ENCODE data around the gene TMEM181.

TMEM181 gene

GRCh38 chr6:158557927-158558326 lies 2.0 kb upstream of the TMEM181 start:
- H3K4me3 ChIP-seq (ENCODE audit: low read length) = no peak overlapping the region
- DNase-seq (ENCODE audit: low read depth) = no peak
- TF ChIP-seq, protein P1, sequence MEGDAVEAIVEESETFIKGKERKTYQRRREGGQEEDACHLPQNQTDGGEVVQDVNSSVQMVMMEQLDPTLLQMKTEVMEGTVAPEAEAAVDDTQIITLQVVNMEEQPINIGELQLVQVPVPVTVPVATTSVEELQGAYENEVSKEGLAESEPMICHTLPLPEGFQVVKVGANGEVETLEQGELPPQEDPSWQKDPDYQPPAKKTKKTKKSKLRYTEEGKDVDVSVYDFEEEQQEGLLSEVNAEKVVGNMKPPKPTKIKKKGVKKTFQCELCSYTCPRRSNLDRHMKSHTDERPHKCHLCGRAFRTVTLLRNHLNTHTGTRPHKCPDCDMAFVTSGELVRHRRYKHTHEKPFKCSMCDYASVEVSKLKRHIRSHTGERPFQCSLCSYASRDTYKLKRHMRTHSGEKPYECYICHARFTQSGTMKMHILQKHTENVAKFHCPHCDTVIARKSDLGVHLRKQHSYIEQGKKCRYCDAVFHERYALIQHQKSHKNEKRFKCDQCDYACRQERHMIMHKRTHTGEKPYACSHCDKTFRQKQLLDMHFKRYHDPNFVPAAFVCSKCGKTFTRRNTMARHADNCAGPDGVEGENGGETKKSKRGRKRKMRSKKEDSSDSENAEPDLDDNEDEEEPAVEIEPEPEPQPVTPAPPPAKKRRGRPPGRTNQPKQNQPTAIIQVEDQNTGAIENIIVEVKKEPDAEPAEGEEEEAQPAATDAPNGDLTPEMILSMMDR (IDR thresholded peaks at IDR 0.05; ENCODE audit: insufficient read depth, low read depth, low read length, missing control alignments) = no peak

DNA sequence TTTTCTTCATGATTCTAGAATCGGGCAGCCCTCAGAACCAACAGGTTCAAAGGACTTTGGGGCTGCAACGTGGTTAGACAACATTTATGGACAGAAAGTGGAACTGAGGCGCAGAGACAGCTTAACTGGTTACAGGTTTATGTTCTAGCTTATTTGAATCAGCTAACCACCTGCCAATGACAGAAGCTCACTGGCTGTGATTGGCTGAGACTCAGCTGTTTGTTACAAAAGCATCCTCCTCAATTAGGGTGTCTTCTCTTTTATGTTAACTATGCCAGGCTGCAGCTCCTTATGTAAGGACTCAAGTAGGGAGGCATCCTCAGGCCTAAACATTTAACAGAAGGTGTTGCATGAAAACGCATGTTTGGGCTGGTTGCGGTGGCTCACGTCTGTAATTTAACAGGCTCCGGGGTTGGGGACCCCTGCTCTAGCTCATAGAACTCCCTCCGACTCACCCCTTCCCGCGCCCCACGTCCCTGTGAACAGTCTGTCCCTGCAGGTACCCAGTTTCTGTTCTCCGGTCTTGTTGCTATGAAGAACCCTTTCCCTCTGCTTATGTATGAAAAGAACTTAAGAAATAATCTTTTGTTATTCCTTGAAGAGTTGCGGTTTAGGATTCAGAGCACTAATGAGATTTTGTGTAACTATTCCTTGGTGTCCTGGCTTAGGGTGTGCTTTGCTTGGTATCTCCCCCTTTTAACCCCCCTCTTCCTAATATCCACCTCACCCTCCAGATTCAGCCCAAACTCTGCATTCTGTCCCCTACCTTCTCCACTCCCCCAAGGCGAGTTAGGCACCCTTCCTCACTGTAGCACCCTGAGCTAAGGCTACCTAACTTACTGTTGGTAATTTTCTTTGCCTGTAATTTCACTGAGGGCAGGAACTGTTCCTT lies 1.2 kb upstream of the TMEM181 start:
- TF ChIP-seq, protein P1 (IDR thresholded peaks at IDR 0.05; ENCODE audit: insufficient read depth, low read depth, low read length, missing control alignments) = no peak
- no peak for DNase-seq (ENCODE audit: low read depth)
- H3K4me3 ChIP-seq (ENCODE audit: low read length) = no peak overlapping the region

DNA sequence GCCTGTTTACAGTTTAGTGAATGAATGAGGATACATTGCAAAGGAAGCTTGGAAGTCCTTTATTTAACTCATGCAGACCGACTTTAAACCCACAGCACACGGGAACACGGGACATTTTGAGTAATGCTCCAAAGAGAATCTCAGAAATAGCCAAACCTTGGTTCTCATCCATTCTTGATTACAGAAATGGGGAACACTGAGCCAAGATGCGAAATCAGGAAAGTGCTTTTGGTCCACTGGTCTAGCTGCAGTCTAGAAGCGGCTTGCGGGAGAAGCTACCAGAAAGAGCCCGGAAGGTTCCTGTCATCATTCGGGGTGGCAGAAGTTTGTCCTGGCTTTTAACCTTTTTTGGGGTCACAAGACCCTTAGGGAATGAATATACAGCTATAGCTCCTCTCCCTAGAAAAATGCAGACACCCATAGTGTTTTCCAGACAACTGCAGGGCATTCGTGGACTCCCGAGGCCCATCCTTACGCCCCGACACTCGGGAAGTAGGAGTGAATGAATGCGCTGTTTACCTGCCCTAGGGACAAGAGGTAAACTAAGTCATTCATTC lies 475 bp upstream of the TMEM181 start:
- H3K4me3 ChIP-seq (ENCODE audit: low read length) = peak overlapping the region; percentile 67
- TF ChIP-seq, protein P1 (IDR thresholded peaks at IDR 0.05; ENCODE audit: insufficient read depth, low read depth, low read length, missing control alignments) = no peak
- DNase-seq (ENCODE audit: low read depth) = no peak

DNA sequence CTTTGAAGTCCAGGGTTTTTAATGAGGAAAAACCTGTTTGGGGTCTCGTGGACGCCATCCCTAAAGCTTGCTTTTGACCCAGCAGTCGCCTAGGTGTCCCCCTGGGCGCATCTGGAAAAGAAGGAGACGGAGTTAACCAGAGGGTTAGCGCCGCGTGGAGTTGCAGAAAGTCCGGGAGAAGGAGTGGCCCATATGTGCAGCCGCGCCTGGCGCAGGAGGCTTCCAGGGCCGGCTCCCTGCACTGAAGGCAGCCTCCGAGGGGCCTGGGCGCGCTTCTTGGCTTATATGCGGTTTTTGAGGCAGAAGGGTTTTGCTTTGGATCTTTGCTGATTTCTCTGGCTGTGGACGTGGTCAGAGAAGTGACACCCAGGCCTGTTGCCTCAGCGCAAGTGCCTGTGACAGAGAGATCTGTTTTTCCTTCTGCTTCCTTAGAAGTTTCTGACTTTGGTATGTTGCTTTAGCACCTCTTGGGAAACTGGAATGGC lies 987 bp downstream of the TMEM181 start:
- TF ChIP-seq, protein P1 (IDR thresholded peaks at IDR 0.05; ENCODE audit: insufficient read depth, low read depth, low read length, missing control alignments) = no peak
- H3K4me3 ChIP-seq (ENCODE audit: low read length) = peak overlapping the region; percentile 70
- DNase-seq (ENCODE audit: low read depth) = peak; percentile 42

GRCh38 chr6:158561321-158561884 lies 1.5 kb downstream of the TMEM181 start:
- peak overlapping the region; percentile 70 for H3K4me3 ChIP-seq (ENCODE audit: low read length)
- no peak for DNase-seq (ENCODE audit: low read depth)
- TF ChIP-seq, protein P1 (IDR thresholded peaks at IDR 0.05; ENCODE audit: insufficient read depth, low read depth, low read length, missing control alignments) = no peak

GRCh38 chr6:158561938-158562337 lies 2.0 kb downstream of the TMEM181 start:
- no peak for DNase-seq (ENCODE audit: low read depth)
- H3K4me3 ChIP-seq (ENCODE audit: low read length) = no peak overlapping the region
- TF ChIP-seq, protein P1 (IDR thresholded peaks at IDR 0.05; ENCODE audit: insufficient read depth, low read depth, low read length, missing control alignments) = no peak

Data from epithelial cell of esophagus (primary cell).